EL (cell line): Measurements from ENCODE around the gene CYB5R3.

Experiments
- DNase-seq: peaks from one replicate; pipeline ENCODE4 v3.0.0-alpha.2; 2016

CYB5R3 gene

DNA sequence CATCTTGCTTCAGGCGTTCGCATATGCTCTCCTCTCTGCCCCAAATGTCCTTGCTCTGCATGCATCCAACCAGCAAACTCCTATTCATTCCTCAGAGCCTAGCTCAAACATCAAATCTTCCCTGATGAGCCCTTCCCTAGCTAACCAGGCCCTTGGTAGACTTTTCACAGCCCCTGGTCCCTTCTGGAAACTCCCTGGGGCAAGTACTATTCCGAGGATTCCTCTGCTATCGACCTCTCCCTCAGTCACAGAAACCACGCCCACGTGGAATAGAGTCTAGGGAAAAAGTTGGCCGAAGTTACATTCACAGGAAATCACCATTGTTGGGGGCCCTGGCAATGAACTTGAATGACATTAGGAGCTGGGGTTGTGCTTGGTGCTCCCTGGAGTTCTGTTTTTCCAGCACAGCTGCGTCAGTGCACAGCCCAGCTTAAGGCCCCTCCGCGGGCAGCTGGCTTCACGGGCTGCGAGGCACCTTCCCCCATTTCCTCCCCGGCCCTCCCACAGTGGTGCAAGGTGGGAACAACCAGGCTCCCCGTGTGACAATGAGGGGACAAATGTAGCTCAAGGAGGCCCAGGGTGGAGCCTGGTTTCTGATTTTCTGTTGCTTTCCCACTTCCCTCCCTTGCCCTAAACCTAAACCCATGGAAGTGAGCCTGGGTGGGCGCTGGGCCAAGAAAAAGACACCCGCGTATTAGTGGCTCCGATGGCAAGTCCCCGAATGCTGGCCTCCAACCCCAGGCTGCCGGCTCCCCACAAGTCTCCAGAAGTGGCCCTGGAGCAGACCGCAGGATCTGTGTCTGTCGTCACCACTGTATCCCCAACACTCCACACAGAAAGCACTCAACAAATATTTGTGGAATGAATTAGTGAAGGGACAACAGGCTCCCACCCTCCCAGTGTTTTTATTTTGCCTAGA lies 4.5 kb downstream of the CYB5R3 start:
- peak; percentile 59 for DNase-seq

DNA sequence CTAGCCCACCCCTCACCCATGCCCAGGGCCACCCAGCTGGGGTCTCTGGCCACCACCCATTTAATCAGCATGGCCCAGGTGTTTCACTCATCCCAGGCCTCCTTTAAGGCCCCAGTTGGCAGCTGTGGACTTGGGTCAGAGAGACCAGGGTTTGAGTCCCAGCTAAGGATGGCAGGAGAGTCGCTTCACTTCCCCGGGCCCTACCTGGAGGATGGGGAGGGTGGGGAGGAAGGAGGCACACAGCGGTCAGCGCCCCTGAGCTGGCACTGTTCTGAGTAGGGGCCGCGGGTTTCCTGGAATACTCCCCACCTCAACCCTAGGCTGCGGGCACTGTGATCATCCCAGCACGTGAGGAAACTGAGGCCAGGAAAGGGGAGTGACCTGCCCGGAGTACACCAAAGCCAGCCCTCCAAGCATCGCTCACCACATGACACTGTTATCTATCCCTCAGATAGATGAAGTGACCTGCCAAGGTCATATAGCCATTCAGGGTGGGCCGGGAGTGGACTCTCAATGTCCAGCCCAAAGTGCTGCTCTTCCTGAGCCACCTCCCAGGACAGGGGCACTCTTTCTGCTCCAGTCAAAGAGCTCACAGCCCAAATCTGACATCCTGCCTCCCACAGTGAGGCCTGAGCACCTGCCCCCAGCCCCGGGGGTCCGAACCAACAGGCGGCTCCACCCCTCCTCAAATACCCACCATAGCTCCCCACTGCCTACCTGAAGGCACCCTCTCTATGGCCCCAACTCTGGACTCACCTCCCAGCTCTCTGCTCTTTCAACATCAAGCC lies 5.4 kb downstream of the CYB5R3 start:
- DNase-seq: no peak

DNA sequence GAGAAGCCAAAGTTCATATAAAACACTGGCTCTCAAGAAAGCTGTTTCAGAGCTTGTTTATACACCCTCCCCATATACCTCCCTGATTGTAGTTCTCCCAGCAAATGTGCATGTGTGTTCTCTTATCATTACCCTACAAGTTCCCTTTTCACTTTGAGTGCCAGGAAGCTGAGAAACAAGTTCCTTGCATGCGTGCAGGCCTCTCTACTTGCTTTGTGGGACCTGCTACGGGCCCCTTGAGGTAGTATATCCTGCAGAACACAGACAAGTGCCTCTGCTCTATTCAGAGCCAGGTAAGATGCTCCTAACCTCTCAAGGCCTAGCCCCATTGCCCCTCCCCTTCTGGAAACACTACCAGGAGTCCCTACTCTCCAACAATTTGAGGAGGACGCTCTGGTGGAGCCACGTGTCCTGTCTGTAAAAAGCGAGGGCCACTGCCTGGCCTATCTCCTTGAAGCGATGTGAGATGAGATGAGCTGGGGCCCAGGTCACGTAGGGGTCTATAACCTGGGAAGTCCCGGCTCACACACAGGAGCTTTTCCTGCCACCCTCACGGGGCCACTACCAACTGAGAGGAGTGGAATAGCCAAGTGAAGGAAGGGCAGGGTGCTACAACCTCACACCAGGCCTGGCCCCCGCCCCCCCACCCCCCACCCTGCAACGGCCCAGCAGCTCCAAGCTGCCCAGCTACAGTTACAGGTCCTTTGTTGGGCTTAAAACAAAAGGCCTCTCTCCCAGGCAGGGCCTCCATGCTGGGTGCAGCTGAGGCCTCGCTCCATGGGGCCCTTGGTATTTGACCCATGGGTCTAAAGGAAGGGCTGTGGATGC lies 6.2 kb downstream of the CYB5R3 start:
- no peak for DNase-seq

DNA sequence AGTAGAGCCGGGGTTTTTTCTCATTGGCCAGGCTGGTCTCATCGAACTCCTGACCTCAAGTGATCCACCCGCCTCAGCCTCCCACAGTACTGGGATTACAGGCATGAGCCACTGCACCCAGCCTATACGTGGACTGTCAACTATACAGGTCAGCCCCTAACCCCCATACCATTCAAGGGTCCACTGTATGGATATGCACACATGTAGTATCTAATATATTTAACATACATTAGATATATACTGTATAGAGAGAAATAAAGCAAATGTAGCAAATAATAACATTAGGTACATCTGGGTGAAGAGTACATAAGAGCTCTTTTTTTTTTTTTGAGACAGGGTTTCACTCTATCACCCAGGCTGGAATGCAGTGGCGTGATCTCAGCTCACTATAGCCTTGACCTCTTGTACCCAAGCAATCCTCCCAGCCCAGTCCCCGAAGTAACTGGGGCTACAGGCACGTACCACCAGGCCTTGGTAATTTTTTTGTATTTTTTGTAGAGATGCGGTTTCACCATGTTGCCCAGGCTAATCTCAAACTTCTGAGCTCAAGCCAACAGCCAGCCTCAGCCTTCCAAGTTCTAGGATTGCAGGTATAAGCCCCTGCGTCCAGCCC lies 7.3 kb downstream of the CYB5R3 start:
- no peak for DNase-seq

DNA sequence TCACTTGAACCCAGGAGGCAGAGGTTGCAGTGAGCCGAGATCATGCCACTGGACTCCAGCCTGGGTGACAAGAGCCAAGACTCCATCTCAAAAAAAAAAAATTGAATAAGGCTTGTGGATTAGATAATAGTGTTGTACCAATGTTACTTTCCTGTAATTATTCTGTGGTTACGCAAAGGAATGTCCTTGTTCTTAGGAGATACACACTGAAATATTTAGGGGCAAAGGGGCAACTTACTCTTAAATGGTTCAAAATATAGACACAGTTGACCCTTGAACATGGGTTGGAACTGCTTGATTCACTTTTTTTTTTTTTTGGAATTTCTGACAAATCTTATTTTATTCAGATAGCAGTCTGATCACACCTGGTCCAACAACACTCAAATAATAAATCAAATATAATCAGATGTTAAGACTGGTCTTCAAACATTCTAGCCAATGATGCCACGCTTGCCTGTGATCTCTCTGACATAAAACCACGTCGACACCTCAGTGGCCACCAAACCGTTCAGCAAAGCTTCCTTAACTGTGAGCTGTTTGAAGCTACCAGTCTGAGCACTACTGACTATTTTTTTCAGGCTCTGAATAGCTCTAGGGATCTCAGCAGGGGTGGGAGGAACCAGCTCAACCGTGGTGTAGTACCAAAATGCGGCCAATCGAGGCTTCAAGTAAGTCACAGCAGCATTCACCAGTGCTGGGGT lies 9.5 kb downstream of the CYB5R3 start:
- peak; percentile 36 for DNase-seq

DNA sequence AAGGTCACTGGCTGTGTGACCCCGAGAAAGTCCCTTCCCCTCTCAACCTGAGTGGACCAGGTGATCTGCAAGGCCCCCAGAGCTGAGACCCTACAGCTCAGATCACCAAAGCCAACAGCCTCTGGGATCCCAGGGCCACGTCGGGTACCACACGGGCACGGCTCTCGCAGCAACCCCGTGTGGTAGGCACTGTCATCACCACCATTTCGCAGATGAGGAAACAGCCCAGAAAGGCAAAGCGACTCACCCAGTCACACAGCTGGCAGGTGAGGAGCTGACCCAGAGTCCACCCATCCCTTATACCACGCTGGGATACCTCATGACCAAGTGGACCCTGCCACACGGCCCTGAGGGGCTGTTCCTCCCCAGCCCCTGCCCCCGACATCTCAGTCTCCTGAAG lies 11.6 kb downstream of the CYB5R3 start:
- no peak for DNase-seq

DNA sequence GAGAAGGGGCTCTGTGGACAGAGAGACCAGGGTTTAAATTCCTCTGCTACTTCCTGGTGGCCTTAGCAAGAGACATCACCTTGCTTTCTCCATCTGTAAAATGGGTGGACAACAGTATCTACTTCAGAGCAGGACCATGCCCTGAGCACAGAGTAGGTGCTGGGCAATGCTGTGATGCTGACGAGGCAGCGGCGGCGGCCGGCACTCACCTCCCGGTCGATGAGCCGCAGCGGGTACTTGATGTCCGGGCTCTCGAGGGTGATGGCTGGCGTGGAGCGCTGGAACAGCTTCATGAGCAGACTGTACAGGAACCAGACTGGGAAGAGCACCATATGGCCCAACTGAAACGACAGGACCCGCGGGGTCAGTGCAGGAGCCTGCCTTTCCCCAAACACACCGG lies 12.7 kb downstream of the CYB5R3 start:
- no peak for DNase-seq

DNA sequence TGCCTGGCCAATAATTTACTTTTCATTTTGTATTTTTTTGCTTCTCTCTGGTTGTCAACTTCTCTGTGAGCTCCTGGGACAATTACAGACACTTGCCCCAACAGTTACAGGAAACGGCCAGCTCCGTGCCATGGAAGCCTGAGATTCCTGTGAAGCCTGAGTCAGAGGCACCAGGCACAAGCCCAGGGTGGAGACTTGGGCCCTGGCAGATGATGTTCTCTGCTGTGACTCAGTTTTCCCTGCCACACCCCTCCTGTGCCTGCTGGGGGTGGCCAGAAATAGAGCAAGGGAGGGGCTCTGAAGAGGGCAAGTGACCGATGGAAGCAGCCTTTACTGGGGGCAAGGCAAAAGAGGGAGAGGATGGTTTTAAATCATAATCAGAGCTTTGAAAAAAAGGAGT lies 13.7 kb downstream of the CYB5R3 start:
- peak; percentile 96 for DNase-seq

DNA sequence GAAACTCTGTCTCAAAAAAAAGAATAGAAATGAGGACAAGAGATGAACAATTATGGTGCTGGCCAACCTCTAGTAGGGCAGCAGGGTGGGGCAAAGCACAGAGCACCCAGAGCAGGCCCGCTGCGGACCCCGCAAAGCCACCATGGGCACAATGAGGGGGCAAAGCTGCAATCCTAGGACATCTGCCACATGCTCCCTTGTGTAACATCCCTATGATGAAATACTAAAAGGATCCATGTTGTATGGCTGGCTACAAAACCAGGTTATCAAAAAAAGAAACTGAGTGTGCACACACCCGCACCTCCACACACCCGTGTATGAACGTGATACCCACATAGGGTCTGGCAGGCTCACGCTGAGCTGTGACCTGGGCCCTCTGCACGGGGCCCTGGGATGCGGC lies 16.2 kb downstream of the CYB5R3 start:
- DNase-seq: no peak

DNA sequence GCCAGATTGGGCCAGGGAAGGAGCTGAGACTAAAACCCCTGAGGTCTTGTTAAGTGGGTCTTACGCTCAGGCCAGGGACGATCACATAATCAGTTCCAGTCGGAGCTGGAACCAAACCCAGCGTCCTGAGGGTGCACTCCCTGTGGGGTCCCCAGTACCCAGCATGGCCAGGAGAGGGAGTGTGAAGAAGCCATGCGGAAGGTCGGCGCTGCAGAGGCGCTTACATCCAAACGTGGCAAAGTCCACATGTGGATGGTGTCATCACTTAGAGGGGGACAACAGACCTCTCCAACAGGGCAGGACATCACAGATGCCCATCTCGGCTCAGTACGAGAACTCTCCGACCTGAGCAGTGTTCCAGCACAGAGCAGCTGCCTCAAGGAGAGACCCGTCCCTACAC lies 17.1 kb downstream of the CYB5R3 start:
- DNase-seq: no peak

DNA sequence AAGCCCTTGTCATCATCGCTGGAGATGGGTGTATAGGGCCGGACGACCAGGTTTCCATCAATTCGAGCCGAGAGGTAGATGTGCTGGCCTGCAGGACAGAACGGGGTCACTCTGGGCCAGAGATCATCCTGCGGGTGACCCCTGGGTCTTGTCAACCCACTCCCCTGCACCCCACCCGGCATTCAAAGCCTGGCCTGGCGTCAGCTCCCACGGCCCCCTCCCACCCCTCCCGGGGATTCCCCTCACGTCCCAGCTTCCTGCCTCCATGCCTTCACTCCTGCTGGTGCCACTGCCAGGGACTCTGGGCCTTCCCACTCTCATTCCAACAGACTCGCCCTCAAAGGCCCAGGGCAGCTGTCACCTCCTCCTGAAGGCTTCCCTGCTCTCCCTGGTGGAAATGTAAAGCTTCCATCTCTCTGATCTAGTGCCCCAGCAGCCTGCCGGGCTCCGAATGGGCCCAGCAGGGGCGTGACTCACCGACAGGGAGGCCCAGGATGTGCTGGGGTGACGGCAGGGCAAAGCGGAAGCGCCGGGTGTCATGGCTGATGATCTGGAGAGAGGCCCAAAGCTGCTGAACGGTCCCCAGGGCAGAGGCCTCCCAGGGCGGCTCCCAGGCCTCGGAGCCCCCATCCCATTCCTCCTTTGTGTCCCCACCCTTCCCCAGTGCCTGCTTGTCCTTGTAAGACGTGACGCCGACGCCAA lies 18.1 kb downstream of the CYB5R3 start:
- peak; percentile 66 for DNase-seq

DNA sequence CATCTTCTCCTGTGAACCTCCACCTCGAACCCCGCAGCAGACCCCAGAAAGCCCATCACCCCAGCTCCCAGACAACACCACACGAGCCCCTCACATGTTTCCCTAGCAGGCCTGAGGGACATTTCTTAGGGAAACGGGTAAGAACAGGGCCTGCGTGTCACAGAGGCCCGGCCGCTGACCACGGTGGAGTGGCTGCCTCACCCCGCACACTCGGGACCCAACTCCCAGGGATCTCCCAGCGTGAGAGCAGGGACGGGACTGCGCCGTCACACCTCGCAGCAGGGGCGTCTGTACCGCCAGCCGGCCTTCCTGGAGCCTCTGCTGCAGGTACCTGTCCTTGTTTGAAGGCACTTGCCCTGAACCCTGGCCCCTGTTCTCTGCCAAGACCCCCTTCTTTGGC lies 19.0 kb downstream of the CYB5R3 start:
- DNase-seq: no peak

DNA sequence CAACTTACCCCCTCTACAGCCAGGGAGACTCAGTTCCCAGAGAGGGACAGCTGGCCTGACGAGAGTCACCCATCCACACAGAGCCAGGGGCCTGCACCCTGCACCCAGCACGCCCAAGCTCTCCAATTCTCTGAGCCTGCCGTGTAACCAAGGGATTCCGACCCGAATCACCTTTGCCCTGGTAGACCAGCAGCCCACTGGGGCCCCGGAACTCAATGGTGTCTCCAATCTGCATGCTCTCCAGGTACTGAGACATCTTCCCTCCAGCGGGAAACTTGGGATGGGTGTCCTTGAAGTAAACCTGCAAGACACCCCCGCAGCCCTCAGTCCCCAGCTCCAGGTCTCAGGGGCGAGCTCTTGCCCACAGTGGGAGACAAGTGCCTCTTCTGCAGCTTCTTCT lies 21.2 kb downstream of the CYB5R3 start:
- no peak for DNase-seq

DNA sequence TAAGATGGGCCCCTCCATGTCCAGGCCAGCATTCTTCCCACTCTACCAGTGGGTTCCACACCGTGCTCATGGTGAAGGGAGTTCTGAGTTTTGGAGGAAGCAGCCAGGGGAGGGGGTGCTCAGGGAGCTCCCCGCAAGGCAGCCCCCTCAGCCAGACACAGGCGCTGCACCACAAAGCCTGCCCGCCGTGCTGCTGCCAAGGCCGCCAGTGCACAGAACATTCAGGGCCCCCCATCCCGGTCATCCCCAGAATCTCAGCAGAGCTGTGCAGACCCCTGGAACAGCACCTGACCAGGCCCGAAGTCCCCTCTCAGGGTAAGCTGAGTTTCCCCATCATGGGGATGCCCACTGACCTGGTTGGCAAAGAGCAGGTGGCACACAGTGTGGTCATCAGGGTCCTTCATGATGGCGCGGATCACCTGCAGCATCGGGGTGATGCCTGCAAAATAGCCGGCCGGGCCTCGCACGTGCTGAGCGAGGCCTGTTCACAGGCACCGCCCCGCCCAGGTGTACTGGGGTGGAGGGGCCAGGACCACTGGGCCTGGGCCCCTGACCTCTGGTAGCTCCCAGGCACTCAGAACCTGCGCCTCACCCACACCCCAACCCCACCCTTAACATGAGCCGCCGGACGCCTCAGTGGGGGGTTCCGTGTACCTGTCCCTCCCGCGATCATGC lies 22.1 kb downstream of the CYB5R3 start:
- DNase-seq: no peak

DNA sequence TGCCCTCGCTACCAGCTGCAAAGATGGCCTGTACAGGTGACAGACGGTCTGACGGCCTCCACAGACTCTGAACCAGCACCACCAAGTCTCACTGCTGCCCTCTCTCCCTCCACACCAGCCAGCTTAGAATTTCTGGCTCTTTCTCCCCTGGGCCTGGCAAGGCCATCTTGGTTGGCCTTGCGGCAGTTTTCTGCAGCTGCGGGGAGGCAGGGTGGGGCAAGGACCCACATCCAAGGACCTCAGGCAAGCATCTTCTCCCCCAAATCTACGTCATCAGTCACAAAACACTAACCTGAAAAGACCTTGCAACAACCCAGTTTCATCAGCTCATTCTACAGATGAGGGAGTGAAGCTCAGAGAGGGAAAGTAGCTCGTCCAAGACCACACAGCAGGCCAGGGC lies 22.8 kb downstream of the CYB5R3 start:
- no peak for DNase-seq

DNA sequence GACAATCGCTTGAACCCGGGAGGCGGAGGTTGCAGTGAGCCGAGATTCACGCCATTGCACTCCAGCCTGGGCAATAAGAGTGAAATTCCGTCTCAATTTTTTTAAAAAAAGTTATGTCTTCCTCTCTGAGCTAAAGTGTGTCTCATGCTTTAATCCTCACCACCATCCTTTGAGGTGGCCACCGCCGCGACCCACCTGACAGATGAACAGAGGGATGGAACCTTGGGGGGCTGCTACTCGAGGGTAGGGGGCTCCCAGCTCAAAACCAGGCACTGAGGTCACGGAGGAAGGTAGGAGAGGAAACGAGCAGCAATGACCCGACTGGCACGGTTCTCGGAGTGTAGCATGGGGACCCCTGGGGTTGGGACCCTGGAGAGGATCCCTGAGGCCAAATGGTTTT lies 23.8 kb downstream of the CYB5R3 start:
- no peak for DNase-seq

DNA sequence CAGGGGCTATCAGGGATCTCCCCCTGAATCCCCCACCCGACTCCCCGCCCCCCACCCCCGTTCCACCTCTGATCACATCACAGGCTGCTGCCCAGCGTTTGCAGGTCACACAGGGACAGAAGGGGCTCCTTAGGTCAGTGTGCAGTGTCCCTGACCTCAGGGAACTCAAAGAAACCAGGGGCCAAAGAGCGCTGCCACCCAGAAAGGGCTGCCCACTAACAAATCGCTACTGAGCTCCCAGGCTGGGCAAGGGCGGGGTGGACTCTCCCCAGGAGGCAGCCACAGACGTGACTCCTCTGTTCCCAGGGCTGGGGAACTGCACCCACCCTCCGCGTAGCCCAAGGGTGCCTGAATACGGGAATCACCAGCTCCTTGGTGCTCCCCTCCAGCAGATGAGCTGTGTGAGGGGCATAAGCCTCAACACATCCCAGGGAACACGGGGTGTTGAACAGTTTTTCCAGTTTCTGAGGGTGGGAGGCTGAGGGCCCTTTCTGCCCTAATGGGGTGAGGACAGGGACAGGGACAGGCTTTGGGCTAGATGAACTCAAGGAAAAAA lies 24.6 kb downstream of the CYB5R3 start:
- no peak for DNase-seq

DNA sequence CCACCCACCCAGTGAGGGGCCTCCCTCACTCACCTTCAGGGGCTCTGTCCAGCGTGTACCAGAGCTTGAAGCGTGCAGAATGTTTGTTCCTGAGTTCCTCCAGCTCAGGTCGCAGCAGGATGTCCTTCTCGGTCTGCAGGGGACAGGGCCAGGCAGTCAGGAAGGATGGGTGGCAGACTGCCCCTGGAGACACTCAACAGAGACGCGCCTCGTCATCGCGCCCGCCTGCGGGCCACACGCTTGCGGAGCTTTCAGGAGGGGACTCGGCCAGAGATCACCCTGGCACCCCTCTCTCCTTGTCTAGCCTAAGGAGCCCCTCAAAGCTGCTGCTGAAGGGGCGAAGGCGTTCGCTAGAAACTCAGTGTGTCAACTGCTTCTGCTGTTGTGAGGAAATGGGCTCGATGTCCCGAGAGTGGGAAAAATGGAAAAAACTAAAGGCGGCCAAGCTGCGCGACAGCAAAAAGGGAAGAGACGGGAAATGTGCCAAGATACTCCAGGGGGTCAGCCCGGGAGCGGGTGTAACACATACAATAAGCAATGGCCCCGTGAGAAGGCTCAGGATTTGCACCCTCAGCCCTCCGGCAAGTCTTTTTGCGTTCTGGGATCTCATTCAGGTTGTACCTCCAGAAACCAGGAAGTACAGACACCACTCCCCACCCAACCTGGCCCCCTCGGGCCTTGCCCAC lies 25.3 kb downstream of the CYB5R3 start:
- no peak for DNase-seq

DNA sequence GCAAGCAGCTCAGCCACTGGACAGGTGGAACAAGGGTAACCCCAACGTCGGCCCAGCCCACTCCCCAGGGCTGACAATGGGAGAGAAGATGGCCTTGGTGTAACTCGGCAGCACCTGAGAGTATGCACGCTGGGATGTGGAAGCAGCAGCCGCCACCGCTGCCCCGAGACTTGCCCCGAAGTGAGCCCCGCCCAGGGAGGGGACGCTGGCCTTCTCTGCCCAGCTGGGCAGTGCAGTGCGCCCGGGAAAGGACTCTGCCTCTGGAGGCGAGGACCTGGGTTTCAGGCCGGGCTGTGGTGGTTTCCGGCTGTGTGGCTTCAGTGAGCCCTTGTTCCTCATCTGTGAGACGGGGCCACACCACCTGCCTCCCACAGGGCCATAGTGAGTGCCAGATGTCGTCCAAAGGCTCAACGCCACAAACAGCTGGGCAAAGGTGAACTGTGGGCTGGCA lies 25.9 kb downstream of the CYB5R3 start:
- no peak for DNase-seq
